B cell (primary cell): ENCODE measurements around the gene CAB39L. TPM values are rescaled to one million over a fixed set of nuclear protein-coding genes. Genes with fewer than 3 reads are reported as not detected.

Source experiments
- ATAC-seq: fragments of 200-7000 bp; cut with Tn5 transposase; one replicate; pipeline ENCODE4 v1.10.0; 2021; ENCODE audit warnings: low read depth, mild to moderate bottlenecking, moderate number of reproducible peaks, moderate library complexity
- CTCF ChIA-PET: fragments of 350-600 bp; sonication (Branson Sonifier 250); formaldehyde crosslinking; loops from one replicate; lab custom pipeline; 2021; ENCODE audit warnings: antibody characterized with exemption, inconsistent platforms; lab: Charles Lee
- POLR2A ChIA-PET: fragments of 350-600 bp; sonication (Branson Sonifier 250); formaldehyde crosslinking; loops from one replicate; lab custom pipeline; 2021; ENCODE audit warnings: antibody characterized with exemption; lab: Charles Lee
- DNase-seq: peaks from one replicate; pipeline ENCODE4 v3.0.0; 2013
- H2AFZ ChIP-seq: 2 replicates; pipeline ENCODE4 v1.6.1; 2012; ENCODE audit warnings: mild to moderate bottlenecking, low read depth, low read length; ENCODE audit not compliant: insufficient read depth, poor library complexity, severe bottlenecking
- H3K27ac ChIP-seq, 2 donors: 1 replicate in 1 of 2; 2 replicates in 1 of 2; pipeline ENCODE4 v1.5.1; 2012 to 2013; ENCODE audit warnings: low read length in 2 of 2, mild to moderate bottlenecking in 2 of 2, moderate library complexity in 1 of 2
- H3K27me3 ChIP-seq, 4 experiments: fragments of 200-600 bp in 1 of 4; sonication (generic) in 1 of 4; replicated peaks in 1 of 4; 1 replicate in 2 of 4; 2 replicates in 2 of 4; pipeline versions ENCODE4 v1.6.1 to v1.7.0; 2013 to 2016; ENCODE audit warnings: low read length in 3 of 4, mild to moderate bottlenecking in 2 of 4, mixed read lengths in 1 of 4, moderate library complexity in 1 of 4; ENCODE audit not compliant: insufficient read depth in 4 of 4, control insufficient read depth in 3 of 4; ENCODE audit errors: control extremely low read depth in 1 of 4
- H3K36me3 ChIP-seq, 2 experiments: replicated peaks in 1 of 2; 1 replicate in 1 of 2; 2 replicates in 1 of 2; pipeline versions ENCODE4 v1.6.1 to v1.7.1; 2013; ENCODE audit warnings: low read length in 1 of 2; ENCODE audit not compliant: insufficient read depth in 2 of 2, control insufficient read depth in 1 of 2; ENCODE audit errors: control extremely low read depth in 1 of 2, extremely low read depth in 1 of 2
- H3K4me1 ChIP-seq, 2 donors: fragments of 200-600 bp in 1 of 2; sonication (generic) in 1 of 2; 1 replicate in 1 of 2; 2 replicates in 1 of 2; pipeline versions ENCODE4 v1.5.1 to v1.6.1; 2013 to 2017; ENCODE audit warnings: low read length in 2 of 2; ENCODE audit not compliant: control insufficient read depth in 2 of 2, insufficient read depth in 2 of 2
- H3K4me2 ChIP-seq: replicated peaks from 2 replicates; pipeline ENCODE3; 2012; ENCODE audit warnings: mild to moderate bottlenecking, low read depth, low read length; ENCODE audit not compliant: poor library complexity, severe bottlenecking
- H3K4me3 ChIP-seq, 5 experiments: fragments of 200-600 bp in 1 of 5; sonication (generic) in 1 of 5; 1 replicate in 3 of 5; 2 replicates in 2 of 5; pipeline versions ENCODE4 v1.5.1 to v1.7.0; 2011 to 2016; ENCODE audit warnings: low read length in 4 of 5, mild to moderate bottlenecking in 4 of 5, low read depth in 2 of 5, control low read depth in 1 of 5, moderate library complexity in 1 of 5; ENCODE audit not compliant: insufficient read depth in 1 of 5; ENCODE audit errors: control extremely low read depth in 1 of 5, extremely low read depth in 1 of 5
- H3K79me2 ChIP-seq: fragments of 200-600 bp; sonication (generic); one replicate; pipeline ENCODE4 v1.6.0; 2016; ENCODE audit warnings: low read length; ENCODE audit not compliant: control insufficient read depth, insufficient read depth
- H3K9ac ChIP-seq: fragments of 200-600 bp; sonication (generic); 2 replicates; pipeline ENCODE4 v1.6.1; 2017; ENCODE audit warnings: mild to moderate bottlenecking, low read length, moderate library complexity
- H3K9me3 ChIP-seq, 3 donors: one replicate each; pipeline versions ENCODE4 v1.6.1 to v1.7.1; 2013; ENCODE audit warnings: low read length in 2 of 3; ENCODE audit not compliant: control insufficient read depth in 2 of 3, insufficient read depth in 1 of 3; ENCODE audit errors: control extremely low read depth in 1 of 3
- H4K20me1 ChIP-seq: 2 replicates; pipeline ENCODE4 v1.6.0; 2012; ENCODE audit warnings: mild to moderate bottlenecking, low read length; ENCODE audit not compliant: insufficient read depth, control insufficient read depth, poor library complexity, severe bottlenecking
- H3K27ac Mint-ChIP-seq: one replicate; pipeline ENCODE4 v1.8.0; 2021; ENCODE audit warnings: mixed read lengths
- H3K27me3 Mint-ChIP-seq: one replicate; pipeline ENCODE4 v1.8.0; 2021; ENCODE audit warnings: mixed read lengths
- H3K4me1 Mint-ChIP-seq: one replicate; pipeline ENCODE4 v1.8.0; 2021; ENCODE audit warnings: mixed read lengths
- H3K4me3 Mint-ChIP-seq: one replicate; pipeline ENCODE4 v1.8.0; 2021; ENCODE audit warnings: mixed read lengths
- H3K9me3 Mint-ChIP-seq: one replicate; pipeline ENCODE4 v1.8.0; 2022; ENCODE audit warnings: mixed read lengths; ENCODE audit not compliant: insufficient read depth
- EZH2 ChIP-seq: IDR thresholded peaks from 2 replicates; pipeline ENCODE4 v1.6.1; 2012; ENCODE audit warnings: borderline replicate concordance, low read depth, mild to moderate bottlenecking, moderate library complexity, low read length; ENCODE audit not compliant: insufficient read depth, poor library complexity, severe bottlenecking
- WGBS: methylation state at CpG from one replicate; pipeline ENCODE4 v1.1.5; 2013; ENCODE audit warnings: missing lambda C conversion rate; ENCODE audit not compliant: insufficient coverage; 5-methylcytosine and 5-hydroxymethylcytosine counted together
- intact Hi-C: fragments of 100-400 bp; cut with micrococcal nuclease; formaldehyde crosslinking; loops from one replicate; pipeline ENCODE4 v1.10.0; 2022
- polyA plus RNA-seq: library from polyadenylated mRNA; depleted of rRNA; stranded (reverse); fragments of >200 nt; gene quantifications from 2 replicates; pipeline ENCODE4 v1.2.3, GENCODE V29; 2012
- total RNA-seq, 2 donors: library from RNA; stranded (reverse); fragments of 120-200 nt in 1 of 2; gene quantifications; 1 replicate in 1 of 2; 2 replicates in 1 of 2; pipeline versions ENCODE4 v1.2.3 to v1.2.4, GENCODE V29; 2013 to 2022
- TF ChIP-seq, protein P1 (sequence below): fragments of 200-600 bp; IDR thresholded peaks from one replicate; pipeline ENCODE4 v1.8.0; 2022; ENCODE audit warnings: antibody characterized with exemption, mild to moderate bottlenecking

CAB39L gene
- total and polyA plus RNA-seq, 2 donors (not counting 1 experiment from before 2014, with no cell fraction given), result 1.5 to 9.6 TPM

DNA sequence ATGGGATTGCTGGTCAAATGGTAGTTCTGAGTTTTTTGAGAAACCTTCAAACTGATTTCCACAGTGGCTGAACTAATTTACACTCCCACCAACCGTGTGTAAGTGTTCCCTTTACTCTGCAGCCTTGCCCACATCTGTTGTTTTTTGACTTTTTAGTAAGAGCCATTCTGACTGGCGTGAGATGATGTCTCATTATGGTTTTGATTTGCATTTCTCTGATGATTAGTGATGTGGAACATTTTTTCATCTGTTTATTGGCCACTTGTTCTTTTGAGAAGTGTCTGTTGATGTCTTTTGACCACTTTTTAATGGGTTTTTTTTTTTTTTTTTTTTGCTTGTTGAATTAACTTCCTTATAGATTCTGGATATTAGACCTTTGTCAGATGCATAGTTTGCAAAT lies 4.3 kb downstream of the CAB39L start:
- peak overlapping the region; percentile 32 for H3K27ac Mint-ChIP-seq
- peak overlapping the region; percentile 14 for H3K4me2 ChIP-seq

DNA sequence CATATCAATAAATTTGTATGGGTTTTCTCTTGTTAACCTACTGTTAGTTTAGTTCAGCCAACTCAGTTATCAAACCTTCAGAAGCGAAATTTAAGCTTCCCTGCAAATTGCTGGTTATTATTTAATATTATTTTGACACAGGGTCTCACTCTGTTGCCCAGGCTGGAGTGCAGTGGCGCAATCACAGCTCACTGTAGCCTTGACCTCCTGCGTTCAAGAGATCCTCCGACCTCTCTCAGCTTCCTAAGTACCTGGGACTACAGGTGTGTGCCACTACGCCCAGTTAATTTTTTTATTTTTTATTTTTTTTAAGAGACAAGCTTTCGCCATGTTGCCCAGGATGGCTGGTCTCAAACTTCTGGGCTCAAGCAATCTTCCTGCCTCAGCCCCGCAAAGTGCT lies 6.2 kb downstream of the CAB39L start:
- H3K4me3 Mint-ChIP-seq, result no peak overlapping the region
- peaks cover 13 to 14% of the 10 kb centered on the region in 2 donors for H3K4me1 ChIP-seq
- ChIA-PET CTCF (interaction anchor here (0.6 kb wide), 1 partner anchor 14 kb away, joined by 3 read pairs; no protein-coding TSS in a partner anchor), POLR2A (no interaction called here)
- ATAC-seq (no peak), DNase-seq (no peak)
- no peaks in the 10 kb centered on the region for H3K9me3 Mint-ChIP-seq
- no peaks in the 10 kb centered on the region for H3K9me3 ChIP-seq
- H4K20me1 ChIP-seq, result no peaks in the 10 kb centered on the region
- no peak overlapping the region for H3K4me2 ChIP-seq
- H3K79me2 ChIP-seq, result no peaks in the 10 kb centered on the region
- WGBS, result 100% methylated on average over 4 of the region's 7 CpGs
- TF ChIP-seq EZH2, result no peak
- TF ChIP-seq, protein P1, sequence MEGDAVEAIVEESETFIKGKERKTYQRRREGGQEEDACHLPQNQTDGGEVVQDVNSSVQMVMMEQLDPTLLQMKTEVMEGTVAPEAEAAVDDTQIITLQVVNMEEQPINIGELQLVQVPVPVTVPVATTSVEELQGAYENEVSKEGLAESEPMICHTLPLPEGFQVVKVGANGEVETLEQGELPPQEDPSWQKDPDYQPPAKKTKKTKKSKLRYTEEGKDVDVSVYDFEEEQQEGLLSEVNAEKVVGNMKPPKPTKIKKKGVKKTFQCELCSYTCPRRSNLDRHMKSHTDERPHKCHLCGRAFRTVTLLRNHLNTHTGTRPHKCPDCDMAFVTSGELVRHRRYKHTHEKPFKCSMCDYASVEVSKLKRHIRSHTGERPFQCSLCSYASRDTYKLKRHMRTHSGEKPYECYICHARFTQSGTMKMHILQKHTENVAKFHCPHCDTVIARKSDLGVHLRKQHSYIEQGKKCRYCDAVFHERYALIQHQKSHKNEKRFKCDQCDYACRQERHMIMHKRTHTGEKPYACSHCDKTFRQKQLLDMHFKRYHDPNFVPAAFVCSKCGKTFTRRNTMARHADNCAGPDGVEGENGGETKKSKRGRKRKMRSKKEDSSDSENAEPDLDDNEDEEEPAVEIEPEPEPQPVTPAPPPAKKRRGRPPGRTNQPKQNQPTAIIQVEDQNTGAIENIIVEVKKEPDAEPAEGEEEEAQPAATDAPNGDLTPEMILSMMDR, result no peak
- H3K27me3 Mint-ChIP-seq, result no peaks in the 10 kb centered on the region
- intact Hi-C loops, result loop anchor here (5.0 kb wide), 1 partner anchor 65 kb away; no protein-coding TSS in a partner anchor
- H3K27ac Mint-ChIP-seq, result no peak overlapping the region
- no peaks in the 10 kb centered on the region for H3K36me3 ChIP-seq
- no peak overlapping the region for H3K9ac ChIP-seq
- no peaks in the 10 kb centered on the region for H3K27me3 ChIP-seq
- H2AFZ ChIP-seq, result no peak overlapping the region
- H3K4me3 ChIP-seq, result no peak overlapping the region
- peaks cover 24% of the 10 kb centered on the region for H3K4me1 Mint-ChIP-seq
- H3K27ac ChIP-seq, result no peak overlapping the region

More for the DNA sequence above, 4.3 kb downstream of the CAB39L start:
- ATAC-seq (no peak), DNase-seq (peak; percentile 54)
- Mint-ChIP-seq H3K4me3 (peak overlapping the region; percentile 20), H3K9me3 (no peaks in the 10 kb centered on the region), H3K27me3 (no peaks in the 10 kb centered on the region), H3K4me1 (peaks cover 37% of the 10 kb centered on the region)
- Histone ChIP-seq H3K27me3 (no peaks in the 10 kb centered on the region), H2AFZ (peak overlapping the region; percentile 1), H3K36me3 (no peaks in the 10 kb centered on the region), H3K9ac (no peak overlapping the region), H3K79me2 (peaks cover 3% of the 10 kb centered on the region), H4K20me1 (no peaks in the 10 kb centered on the region), H3K27ac (no peak overlapping the region), H3K9me3 (no peaks in the 10 kb centered on the region), H3K4me3 (no peak overlapping the region), H3K4me1 (peaks cover 21 to 22% of the 10 kb centered on the region in 2 donors)
- ChIA-PET POLR2A (interaction anchor here (0.6 kb wide), 1 partner anchor 90 kb away, joined by 5 read pairs; no protein-coding TSS in a partner anchor), CTCF (interaction anchor here (1.1 kb wide), 1 partner anchor 8 kb away, joined by 3 read pairs; no protein-coding TSS in a partner anchor)
- intact Hi-C loops, result loop anchor here (5.0 kb wide), 4 partner anchors 67 to 1402 kb away; partner anchors contain the start of genes FNDC3A and NUDT15
- no CpG with 5 or more reads among the region's 2 CpGs for WGBS
- no peak for TF ChIP-seq EZH2
- TF ChIP-seq, protein P1, result no peak
